Astrocyte (in vitro differentiated cells and primary cell): Measurements from ENCODE around the gene FER. TPM values are rescaled to one million over a fixed set of nuclear protein-coding genes. Genes with fewer than 3 reads are reported as not detected.

Source experiments
- DNase-seq: peaks from one replicate; pipeline ENCODE4 v3.0.0-alpha.2; 2010; ENCODE audit warnings: low read depth
- FAIRE-seq: peaks from 2 replicates; lab custom pipeline; 2011; peaks lifted over from hg19 to GRCh38; lab: Jason Lieb, UNC
- H2AFZ ChIP-seq: 2 replicates; pipeline ENCODE4 v1.6.0; 2012; ENCODE audit warnings: low read depth, low read length, inconsistent platforms
- H3K27ac ChIP-seq: 2 replicates; pipeline ENCODE4 v1.5.1; 2011; ENCODE audit warnings: low read depth, low read length, inconsistent platforms
- H3K27me3 ChIP-seq: 2 replicates; pipeline ENCODE4 v1.6.0; 2011; ENCODE audit warnings: low read length, inconsistent platforms; ENCODE audit not compliant: insufficient read depth
- H3K36me3 ChIP-seq: 2 replicates; pipeline ENCODE4 v1.5.1; 2011; ENCODE audit warnings: low read length, inconsistent platforms; ENCODE audit not compliant: insufficient read depth
- H3K4me1 ChIP-seq: 2 replicates; pipeline ENCODE4 v1.5.1; 2011; ENCODE audit warnings: low read length, inconsistent platforms; ENCODE audit not compliant: insufficient read depth
- H3K4me2 ChIP-seq: 2 replicates; pipeline ENCODE4 v1.6.0; 2012; ENCODE audit warnings: low read length, inconsistent platforms
- H3K4me3 ChIP-seq: 2 replicates; pipeline ENCODE4 v1.5.1; 2011; ENCODE audit warnings: low read depth, mild to moderate bottlenecking, low read length, inconsistent platforms; ENCODE audit not compliant: insufficient read depth
- H3K79me2 ChIP-seq: 2 replicates; pipeline ENCODE4 v1.6.0; 2012; ENCODE audit warnings: mild to moderate bottlenecking, low read length, inconsistent platforms; ENCODE audit not compliant: insufficient read depth
- H3K9ac ChIP-seq: 2 replicates; pipeline ENCODE4 v1.6.0; 2012; ENCODE audit warnings: mild to moderate bottlenecking, low read length, inconsistent platforms
- H3K9me3 ChIP-seq: 2 replicates; pipeline ENCODE4 v1.5.1; 2012; ENCODE audit warnings: low read depth, mild to moderate bottlenecking, low read length, inconsistent platforms; ENCODE audit not compliant: insufficient read depth
- H4K20me1 ChIP-seq: 2 replicates; pipeline ENCODE4 v1.6.0; 2012; ENCODE audit warnings: low read length, inconsistent platforms; ENCODE audit not compliant: insufficient read depth
- H3K27ac Mint-ChIP-seq: one replicate; pipeline ENCODE4 v1.8.0; 2021; ENCODE audit warnings: mild to moderate bottlenecking, mixed read lengths; ENCODE audit not compliant: unreplicated experiment
- H3K27me3 Mint-ChIP-seq: one replicate; pipeline ENCODE4 v1.8.0; 2021; ENCODE audit warnings: low read depth, mixed read lengths; ENCODE audit not compliant: unreplicated experiment
- H3K36me3 Mint-ChIP-seq: one replicate; pipeline ENCODE4 v1.8.0; 2021; ENCODE audit warnings: low read depth, mixed read lengths; ENCODE audit not compliant: unreplicated experiment
- H3K4me1 Mint-ChIP-seq: one replicate; pipeline ENCODE4 v1.8.0; 2021; ENCODE audit warnings: low read depth, mixed read lengths; ENCODE audit not compliant: unreplicated experiment
- H3K4me3 Mint-ChIP-seq: one replicate; pipeline ENCODE4 v1.8.0; 2021; ENCODE audit warnings: mild to moderate bottlenecking, moderate library complexity, mixed read lengths; ENCODE audit not compliant: unreplicated experiment
- H3K9me3 Mint-ChIP-seq: one replicate; pipeline ENCODE4 v1.8.0; 2021; ENCODE audit warnings: mild to moderate bottlenecking, mixed read lengths; ENCODE audit not compliant: unreplicated experiment
- CTCF ChIP-seq: IDR thresholded peaks from 2 replicates; pipeline ENCODE4 v1.5.1; 2011; ENCODE audit warnings: low read depth, mild to moderate bottlenecking, inconsistent platforms, low read length, moderate library complexity; ENCODE audit not compliant: insufficient read depth
- EZH2 ChIP-seq: IDR thresholded peaks from 2 replicates; pipeline ENCODE4 v1.6.1; 2012; ENCODE audit warnings: mild to moderate bottlenecking, low read length, inconsistent platforms; ENCODE audit not compliant: insufficient read depth
- total RNA-seq: library from RNA; stranded (reverse); gene quantifications from 2 replicates; pipeline ENCODE4 v1.2.1, GENCODE V29; 2021

Gene FER
- total RNA-seq, 1 donor from 2014 or later, result 21.6 TPM

- DNase-seq (peak; percentile 61), FAIRE-seq (no peak)
- Histone ChIP-seq H3K9ac (no peak overlapping the region), H4K20me1 (no peaks in the 10 kb centered on the region), H3K27ac (no peak overlapping the region), H3K79me2 (no peaks in the 10 kb centered on the region), H3K4me2 (no peak overlapping the region), H3K27me3 (no peaks in the 10 kb centered on the region), H3K9me3 (no peaks in the 10 kb centered on the region), H3K36me3 (no peaks in the 10 kb centered on the region), H2AFZ (no peak overlapping the region), H3K4me3 (no peak overlapping the region), H3K4me1 (no peaks in the 10 kb centered on the region)
- no peak overlapping the region for H3K4me3 Mint-ChIP-seq
- peaks cover 12% of the 10 kb centered on the region for H3K4me1 Mint-ChIP-seq
- TF ChIP-seq CTCF, result no peak
- no peak for TF ChIP-seq EZH2
- no peaks in the 10 kb centered on the region for H3K36me3 Mint-ChIP-seq
- no peaks in the 10 kb centered on the region for H3K9me3 Mint-ChIP-seq
- no peaks in the 10 kb centered on the region for H3K27me3 Mint-ChIP-seq
- H3K27ac Mint-ChIP-seq, result no peak overlapping the region
These were observed 4.4 kb upstream of the FER start for GRCh38 chr5:108743319-108743718.

- Histone ChIP-seq H3K4me1 (no peaks in the 10 kb centered on the region), H3K4me2 (no peak overlapping the region), H3K79me2 (no peaks in the 10 kb centered on the region), H3K27ac (no peak overlapping the region), H3K9me3 (no peaks in the 10 kb centered on the region), H3K36me3 (no peaks in the 10 kb centered on the region), H3K4me3 (no peak overlapping the region), H3K9ac (no peak overlapping the region), H3K27me3 (no peaks in the 10 kb centered on the region), H2AFZ (no peak overlapping the region), H4K20me1 (no peaks in the 10 kb centered on the region)
- Mint-ChIP-seq H3K4me3 (no peak overlapping the region), H3K27ac (no peak overlapping the region), H3K4me1 (peaks cover 12% of the 10 kb centered on the region), H3K27me3 (no peaks in the 10 kb centered on the region), H3K9me3 (no peaks in the 10 kb centered on the region), H3K36me3 (no peaks in the 10 kb centered on the region)
- no peak for FAIRE-seq
- TF ChIP-seq CTCF (no peak), EZH2 (no peak)
- no peak for DNase-seq
These were observed 3.9 kb upstream of the FER start for GRCh38 chr5:108743846-108744245.

- Histone ChIP-seq H3K27ac (peak overlapping the region; percentile 97), H4K20me1 (no peaks in the 10 kb centered on the region), H3K4me3 (peak overlapping the region; percentile 82), H3K79me2 (peaks cover 29% of the 10 kb centered on the region), H3K27me3 (no peaks in the 10 kb centered on the region), H3K9me3 (no peaks in the 10 kb centered on the region), H3K4me2 (peak overlapping the region; percentile 90), H3K4me1 (peaks cover 8% of the 10 kb centered on the region), H3K36me3 (no peaks in the 10 kb centered on the region), H2AFZ (no peak overlapping the region), H3K9ac (peak overlapping the region; percentile 95)
- TF ChIP-seq EZH2, result no peak
- TF ChIP-seq CTCF, result no peak
- H3K36me3 Mint-ChIP-seq, result no peaks in the 10 kb centered on the region
- H3K4me3 Mint-ChIP-seq, result peak overlapping the region; percentile 98
- peak overlapping the region; percentile 97 for H3K27ac Mint-ChIP-seq
- DNase-seq (no peak), FAIRE-seq (no peak)
- no peaks in the 10 kb centered on the region for H3K27me3 Mint-ChIP-seq
- peaks cover 14% of the 10 kb centered on the region for H3K4me1 Mint-ChIP-seq
- no peaks in the 10 kb centered on the region for H3K9me3 Mint-ChIP-seq
These were observed 455 bp upstream of the FER start for GRCh38 chr5:108747111-108747773.
